HepG2 (cell line): ENCODE measurements around the gene ALDOA. TPM values are rescaled to one million over a fixed set of nuclear protein-coding genes. Genes with fewer than 3 reads are reported as not detected.
A peak's percentile ranks its signal among the peaks of the same experiment; 100 is the strongest.

Source experiments
- RFX5 ChIP-seq: IDR thresholded peaks from 2 replicates; pipeline ENCODE4 v1.6.1; 2011; ENCODE audit warnings: low read depth, low read length, improper control_type of control experiment
- TEAD2 ChIP-seq: sonication (generic); formaldehyde crosslinking; IDR thresholded peaks from 2 replicates; pipeline ENCODE4 v1.9.0; 2021; ENCODE audit warnings: missing genetic modification reagents
- ZNF329 ChIP-seq: sonication (generic); formaldehyde crosslinking; IDR thresholded peaks from 2 replicates; pipeline ENCODE4 v1.9.0; 2021; ENCODE audit warnings: low read depth, mild to moderate bottlenecking, missing genetic modification reagents
- ZNF577 ChIP-seq: sonication (generic); formaldehyde crosslinking; IDR thresholded peaks from 2 replicates; pipeline ENCODE4 v1.4.0; 2020; ENCODE audit warnings: mild to moderate bottlenecking, low read depth, missing genetic modification reagents, borderline replicate concordance
- ZNF777 ChIP-seq: sonication (generic); formaldehyde crosslinking; IDR thresholded peaks from 2 replicates; pipeline ENCODE4 v1.4.0; 2020; ENCODE audit warnings: missing genetic modification reagents
- ZNF790 ChIP-seq: sonication (generic); formaldehyde crosslinking; IDR thresholded peaks from 2 replicates; pipeline ENCODE4 v1.8.0; 2022; ENCODE audit warnings: missing genetic modification reagents, mild to moderate bottlenecking, borderline replicate concordance
- polyA plus RNA-seq, 8 experiments: library from polyadenylated mRNA; depleted of rRNA in 3 of 8; stranded (reverse) in 7 of 8; unstranded in 1 of 8; fragments of >200 nt; fragmentation: Illumina TruSeq in 4 of 8; extraction: Trizol in 4 of 8; gene quantifications; 2 replicates each; pipeline versions ENCODE4 v1.2.1 to v1.2.3, GENCODE V29; 2011 to 2016; ENCODE audit warnings: low read depth in 4 of 8, missing spikeins in 1 of 8, mixed read lengths in 1 of 8; ENCODE audit not compliant: insufficient read depth in 1 of 8
- total RNA-seq, 5 experiments: library from RNA; depleted of rRNA; stranded (reverse); fragments of >200 nt; fragmentation: Illumina TruSeq; extraction: Trizol; gene quantifications; 2 replicates each; pipeline ENCODE4 v1.2.3, GENCODE V29; 2016; ENCODE audit warnings: low read depth in 1 of 5
- TF ChIP-seq, protein P1 (sequence below): sonication (generic); formaldehyde crosslinking; IDR thresholded peaks from 2 replicates; pipeline ENCODE4 v1.5.0; 2020; ENCODE audit warnings: missing genetic modification reagents
- TF ChIP-seq, protein P2 (sequence below): sonication (generic); IDR thresholded peaks from 2 replicates; pipeline ENCODE4 v1.6.1; 2016; ENCODE audit warnings: low read depth, borderline replicate concordance
- TF ChIP-seq, protein P3 (sequence below): sonication (generic); formaldehyde crosslinking; IDR thresholded peaks from 2 replicates; pipeline ENCODE4 v1.5.1; 2020; ENCODE audit warnings: missing genetic modification reagents, mild to moderate bottlenecking, borderline replicate concordance

ALDOA gene
- total and polyA plus RNA-seq, 2 of the 13 experiments (the other 11 are each of a cell fraction or from before 2014, with no cell fraction given), result 925 to 1,884 TPM

DNA sequence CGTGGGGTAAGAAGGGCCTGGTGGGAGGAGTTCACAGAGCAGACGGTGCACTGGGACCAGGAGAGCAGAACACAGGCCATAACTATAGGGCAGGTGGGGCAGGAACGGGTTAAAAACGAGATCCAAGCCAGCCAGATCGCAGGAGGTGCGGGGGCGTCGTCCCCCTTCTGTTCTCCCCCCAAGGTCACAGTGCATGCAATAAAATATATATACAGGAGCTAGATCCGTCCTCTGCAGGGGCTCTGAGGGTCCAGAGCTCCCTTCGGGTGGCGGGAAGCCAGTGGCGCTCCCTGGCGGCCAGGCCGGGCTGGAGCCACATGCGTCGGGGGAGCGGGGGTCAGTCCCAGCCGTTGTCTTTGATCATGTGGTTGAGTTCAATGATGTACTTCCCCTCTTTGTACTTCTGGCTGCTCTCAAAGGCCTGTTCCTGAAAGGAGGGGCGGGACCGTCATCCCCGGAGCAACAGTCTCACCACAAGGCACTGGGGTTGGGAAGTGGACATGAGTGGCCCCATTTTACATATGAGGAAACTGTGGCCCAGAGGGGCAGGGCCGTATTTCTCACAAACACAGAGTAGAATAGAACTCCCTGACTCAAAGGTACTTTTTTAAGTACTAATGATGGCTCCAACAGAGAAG lies 26.9 kb downstream of the ALDOA start (continued):
- TF ChIP-seq RFX5, result no peak
- no peak for TF ChIP-seq ZNF790 (CRISPR knock-in tag)
- TF ChIP-seq, protein P1, sequence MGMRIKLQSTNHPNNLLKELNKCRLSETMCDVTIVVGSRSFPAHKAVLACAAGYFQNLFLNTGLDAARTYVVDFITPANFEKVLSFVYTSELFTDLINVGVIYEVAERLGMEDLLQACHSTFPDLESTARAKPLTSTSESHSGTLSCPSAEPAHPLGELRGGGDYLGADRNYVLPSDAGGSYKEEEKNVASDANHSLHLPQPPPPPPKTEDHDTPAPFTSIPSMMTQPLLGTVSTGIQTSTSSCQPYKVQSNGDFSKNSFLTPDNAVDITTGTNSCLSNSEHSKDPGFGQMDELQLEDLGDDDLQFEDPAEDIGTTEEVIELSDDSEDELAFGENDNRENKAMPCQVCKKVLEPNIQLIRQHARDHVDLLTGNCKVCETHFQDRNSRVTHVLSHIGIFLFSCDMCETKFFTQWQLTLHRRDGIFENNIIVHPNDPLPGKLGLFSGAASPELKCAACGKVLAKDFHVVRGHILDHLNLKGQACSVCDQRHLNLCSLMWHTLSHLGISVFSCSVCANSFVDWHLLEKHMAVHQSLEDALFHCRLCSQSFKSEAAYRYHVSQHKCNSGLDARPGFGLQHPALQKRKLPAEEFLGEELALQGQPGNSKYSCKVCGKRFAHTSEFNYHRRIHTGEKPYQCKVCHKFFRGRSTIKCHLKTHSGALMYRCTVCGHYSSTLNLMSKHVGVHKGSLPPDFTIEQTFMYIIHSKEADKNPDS (CRISPR knock-in tag), result 0 out of 2 replicates have a peak, but pooled peaks have one; percentile 3
- 0 out of 2 replicates have a peak, but pooled peaks have one; percentile 24 for TF ChIP-seq ZNF329 (CRISPR knock-in tag)
- TF ChIP-seq, protein P2, sequence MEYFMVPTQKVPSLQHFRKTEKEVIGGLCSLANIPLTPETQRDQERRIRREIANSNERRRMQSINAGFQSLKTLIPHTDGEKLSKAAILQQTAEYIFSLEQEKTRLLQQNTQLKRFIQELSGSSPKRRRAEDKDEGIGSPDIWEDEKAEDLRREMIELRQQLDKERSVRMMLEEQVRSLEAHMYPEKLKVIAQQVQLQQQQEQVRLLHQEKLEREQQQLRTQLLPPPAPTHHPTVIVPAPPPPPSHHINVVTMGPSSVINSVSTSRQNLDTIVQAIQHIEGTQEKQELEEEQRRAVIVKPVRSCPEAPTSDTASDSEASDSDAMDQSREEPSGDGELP, result peak; percentile 87; the same call in 1 of the 2 replicates
- no peak for TF ChIP-seq ZNF577 (CRISPR knock-in tag)
- TF ChIP-seq TEAD2, result no peak
- TF ChIP-seq ZNF777, result no peak
- TF ChIP-seq, protein P3, sequence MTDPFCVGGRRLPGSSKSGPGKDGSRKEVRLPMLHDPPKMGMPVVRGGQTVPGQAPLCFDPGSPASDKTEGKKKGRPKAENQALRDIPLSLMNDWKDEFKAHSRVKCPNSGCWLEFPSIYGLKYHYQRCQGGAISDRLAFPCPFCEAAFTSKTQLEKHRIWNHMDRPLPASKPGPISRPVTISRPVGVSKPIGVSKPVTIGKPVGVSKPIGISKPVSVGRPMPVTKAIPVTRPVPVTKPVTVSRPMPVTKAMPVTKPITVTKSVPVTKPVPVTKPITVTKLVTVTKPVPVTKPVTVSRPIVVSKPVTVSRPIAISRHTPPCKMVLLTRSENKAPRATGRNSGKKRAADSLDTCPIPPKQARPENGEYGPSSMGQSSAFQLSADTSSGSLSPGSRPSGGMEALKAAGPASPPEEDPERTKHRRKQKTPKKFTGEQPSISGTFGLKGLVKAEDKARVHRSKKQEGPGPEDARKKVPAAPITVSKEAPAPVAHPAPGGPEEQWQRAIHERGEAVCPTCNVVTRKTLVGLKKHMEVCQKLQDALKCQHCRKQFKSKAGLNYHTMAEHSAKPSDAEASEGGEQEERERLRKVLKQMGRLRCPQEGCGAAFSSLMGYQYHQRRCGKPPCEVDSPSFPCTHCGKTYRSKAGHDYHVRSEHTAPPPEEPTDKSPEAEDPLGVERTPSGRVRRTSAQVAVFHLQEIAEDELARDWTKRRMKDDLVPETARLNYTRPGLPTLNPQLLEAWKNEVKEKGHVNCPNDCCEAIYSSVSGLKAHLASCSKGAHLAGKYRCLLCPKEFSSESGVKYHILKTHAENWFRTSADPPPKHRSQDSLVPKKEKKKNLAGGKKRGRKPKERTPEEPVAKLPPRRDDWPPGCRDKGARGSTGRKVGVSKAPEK (CRISPR knock-in tag), result no peak
